MG63 (cell line): ENCODE measurements around the gene MBD6. TPM values are rescaled to one million over a fixed set of nuclear protein-coding genes. Genes with fewer than 3 reads are reported as not detected.
"Not testable (repeated sequence)": the region's sequence is repeated elsewhere in the genome, so short reads cannot be mapped to it uniquely, and the experiment has no call there.

Experiments used
- DNase-seq: peaks from one replicate; pipeline ENCODE4 v3.0.0-alpha.2; 2020
- H3K27me3 ChIP-seq: fragments of 250-450 bp; sonication (Bioruptor Pico); 2 replicates; pipeline ENCODE4 v1.5.1; 2020; ENCODE audit warnings: mild to moderate bottlenecking, moderate library complexity
- H3K36me3 ChIP-seq: fragments of 250-450 bp; sonication (Bioruptor Pico); 2 replicates; pipeline ENCODE4 v1.5.1; 2020; ENCODE audit warnings: mild to moderate bottlenecking, moderate library complexity
- H3K4me3 ChIP-seq: fragments of 250-450 bp; sonication (Bioruptor Pico); 2 replicates; pipeline ENCODE4 v1.5.1; 2020; ENCODE audit warnings: mild to moderate bottlenecking, moderate library complexity
- H3K9me3 ChIP-seq: fragments of 250-450 bp; sonication (Bioruptor Pico); 2 replicates; pipeline ENCODE4 v1.5.1; 2020; ENCODE audit warnings: mild to moderate bottlenecking, moderate library complexity
- total RNA-seq: library from RNA; depleted of rRNA; stranded (reverse); fragments of >200 nt; shearing (Covaris generic); gene quantifications from 2 replicates; pipeline ENCODE4 v1.2.3, GENCODE V29; 2014; ENCODE audit warnings: low replicate concordance

Gene MBD6
- total RNA-seq, 1 experiment from 2014 or later: 3.0 TPM

DNA sequence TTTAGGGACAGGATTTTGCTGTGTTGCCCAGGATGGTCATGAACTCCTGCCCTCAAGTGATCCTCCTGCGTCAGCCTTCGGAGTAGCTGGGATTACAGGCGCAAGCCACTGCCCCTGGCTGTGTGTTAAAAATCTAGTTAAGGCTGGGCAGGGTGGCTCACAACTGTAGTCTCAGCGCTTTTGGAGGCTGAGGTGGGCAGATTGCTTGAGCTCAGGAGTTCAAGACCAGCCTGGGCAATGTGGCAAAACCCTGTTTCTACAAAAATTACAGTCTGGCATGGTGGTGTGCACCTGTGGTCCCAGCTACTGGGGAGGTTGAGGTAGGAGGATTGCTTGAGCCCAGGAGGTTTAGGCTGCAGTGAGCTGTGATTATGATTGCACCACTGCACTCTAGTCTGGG lies 11.5 kb upstream of the MBD6 start:
- H3K9me3 ChIP-seq: no peaks in the 10 kb centered on the region
- H3K36me3 ChIP-seq: peaks cover 72% of the 10 kb centered on the region
- DNase-seq: no peak
- H3K27me3 ChIP-seq: no peaks in the 10 kb centered on the region
- H3K4me3 ChIP-seq: no peak overlapping the region

DNA sequence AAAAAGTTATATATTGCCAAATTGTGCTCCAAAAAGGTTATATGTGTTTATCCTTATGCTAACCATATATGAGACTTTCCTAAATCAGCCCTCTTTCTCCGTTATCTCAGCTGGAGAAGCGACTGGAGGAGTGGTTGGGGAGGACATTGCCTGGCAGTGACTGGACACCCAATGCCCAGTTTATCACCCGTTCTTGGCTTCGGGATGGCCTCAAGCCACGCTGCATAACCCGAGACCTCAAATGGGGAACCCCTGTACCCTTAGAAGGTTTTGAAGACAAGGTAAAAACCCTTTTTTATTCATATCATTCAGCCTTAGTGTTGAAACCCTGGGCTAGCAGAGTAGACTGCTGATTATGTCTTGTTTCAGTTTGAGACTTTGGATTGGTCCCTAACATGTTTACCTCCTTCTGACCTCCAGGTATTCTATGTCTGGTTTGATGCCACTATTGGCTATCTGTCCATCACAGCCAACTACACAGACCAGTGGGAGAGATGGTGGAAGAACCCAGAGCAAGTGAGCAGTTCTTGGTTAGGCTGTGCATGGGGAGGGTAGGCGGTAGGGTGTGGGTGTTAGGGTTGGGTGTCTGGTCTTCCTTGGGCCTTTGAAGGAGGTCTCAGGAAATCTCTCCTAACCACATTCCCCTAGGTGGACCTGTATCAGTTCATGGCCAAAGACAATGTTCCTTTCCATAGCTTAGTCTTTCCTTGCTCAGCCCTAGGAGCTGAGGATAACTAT lies 10.9 kb upstream of the MBD6 start:
- Histone ChIP-seq H3K9me3 (no peaks in the 10 kb centered on the region), H3K4me3 (no peak overlapping the region), H3K36me3 (peaks cover 75% of the 10 kb centered on the region), H3K27me3 (no peaks in the 10 kb centered on the region)
- DNase-seq: no peak

DNA sequence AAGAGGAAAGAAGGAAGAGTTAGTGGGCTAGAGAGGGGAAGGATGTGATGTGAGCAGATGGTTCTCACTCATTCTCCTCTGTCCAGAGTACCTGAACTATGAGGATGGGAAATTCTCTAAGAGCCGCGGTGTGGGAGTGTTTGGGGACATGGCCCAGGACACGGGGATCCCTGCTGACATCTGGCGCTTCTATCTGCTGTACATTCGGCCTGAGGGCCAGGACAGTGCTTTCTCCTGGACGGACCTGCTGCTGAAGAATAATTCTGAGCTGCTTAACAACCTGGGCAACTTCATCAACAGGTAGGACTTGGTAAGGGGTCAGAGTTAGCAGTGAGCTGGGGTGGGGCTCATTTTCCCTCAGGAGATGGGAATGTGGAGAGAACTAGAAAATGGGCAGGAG lies 10.0 kb upstream of the MBD6 start:
- no peaks in the 10 kb centered on the region for H3K27me3 ChIP-seq
- peaks cover 84% of the 10 kb centered on the region for H3K36me3 ChIP-seq
- DNase-seq: no peak
- no peaks in the 10 kb centered on the region for H3K9me3 ChIP-seq
- no peak overlapping the region for H3K4me3 ChIP-seq

DNA sequence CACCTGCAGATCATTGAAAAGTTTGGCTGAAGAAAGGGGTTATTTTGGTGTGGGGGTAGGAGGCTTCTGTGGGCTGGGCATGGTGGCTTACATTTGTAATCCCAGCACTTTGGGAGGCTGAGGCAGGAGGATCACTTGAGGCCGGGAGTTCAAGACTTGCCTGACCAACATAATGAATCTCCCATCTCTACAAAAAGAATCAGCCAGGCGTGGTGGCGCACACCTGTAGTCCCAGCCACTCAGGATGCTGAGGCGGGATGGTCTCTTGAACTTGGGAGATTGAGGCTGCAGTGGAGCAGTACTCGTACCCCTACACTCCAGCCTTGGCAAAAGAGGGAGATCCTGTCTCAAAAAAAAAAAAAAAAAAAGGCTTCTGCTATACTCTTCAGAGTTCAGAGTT lies 9.4 kb upstream of the MBD6 start:
- Histone ChIP-seq H3K36me3 (peaks cover 90% of the 10 kb centered on the region), H3K27me3 (no peaks in the 10 kb centered on the region), H3K9me3 (no peaks in the 10 kb centered on the region), H3K4me3 (no peak overlapping the region)
- no peak for DNase-seq

DNA sequence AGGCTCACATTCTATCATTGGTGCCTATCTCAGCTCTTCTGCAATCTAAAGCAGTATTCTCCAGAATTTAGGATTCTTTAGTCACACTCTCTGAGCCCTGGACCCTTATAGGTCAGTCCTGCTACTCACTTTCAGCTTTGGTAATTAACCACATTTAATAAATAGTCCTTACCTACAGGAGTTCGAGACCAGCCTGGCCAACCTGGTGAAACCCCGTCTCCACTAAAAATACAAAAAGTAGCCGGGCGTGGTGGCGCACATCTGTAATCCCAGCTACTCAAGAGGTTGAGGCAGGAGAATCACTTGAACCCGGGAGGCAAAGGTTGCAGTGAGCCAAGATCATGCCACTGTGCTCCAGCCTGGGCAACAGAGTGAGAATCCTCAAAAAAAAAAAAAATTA lies 8.9 kb upstream of the MBD6 start:
- not testable (repeated sequence) for H3K9me3 ChIP-seq, H3K27me3 ChIP-seq, H3K4me3 ChIP-seq, DNase-seq
- H3K36me3 ChIP-seq: peaks cover 93% of the 10 kb centered on the region

DNA sequence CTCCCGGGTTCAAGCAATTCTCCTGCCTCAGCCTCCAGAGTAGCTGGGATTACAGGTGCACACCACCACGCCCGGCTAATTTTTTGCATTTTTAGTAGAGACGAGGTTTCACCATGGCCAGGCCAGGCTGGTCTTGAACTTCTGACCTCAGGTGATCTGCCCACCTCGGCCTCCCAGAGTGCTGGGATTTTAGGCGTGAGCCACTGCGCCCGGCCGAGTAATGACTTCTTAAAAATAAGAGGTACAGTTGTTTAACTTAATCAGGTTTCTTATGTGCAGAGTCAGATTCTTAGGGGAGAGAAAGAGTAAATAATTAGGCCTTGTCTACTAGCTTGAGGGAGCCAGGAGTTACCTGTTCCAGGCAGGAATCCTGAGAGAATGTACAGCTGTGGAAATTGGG lies 8.4 kb upstream of the MBD6 start:
- H3K36me3 ChIP-seq: peaks cover 93% of the 10 kb centered on the region

DNA sequence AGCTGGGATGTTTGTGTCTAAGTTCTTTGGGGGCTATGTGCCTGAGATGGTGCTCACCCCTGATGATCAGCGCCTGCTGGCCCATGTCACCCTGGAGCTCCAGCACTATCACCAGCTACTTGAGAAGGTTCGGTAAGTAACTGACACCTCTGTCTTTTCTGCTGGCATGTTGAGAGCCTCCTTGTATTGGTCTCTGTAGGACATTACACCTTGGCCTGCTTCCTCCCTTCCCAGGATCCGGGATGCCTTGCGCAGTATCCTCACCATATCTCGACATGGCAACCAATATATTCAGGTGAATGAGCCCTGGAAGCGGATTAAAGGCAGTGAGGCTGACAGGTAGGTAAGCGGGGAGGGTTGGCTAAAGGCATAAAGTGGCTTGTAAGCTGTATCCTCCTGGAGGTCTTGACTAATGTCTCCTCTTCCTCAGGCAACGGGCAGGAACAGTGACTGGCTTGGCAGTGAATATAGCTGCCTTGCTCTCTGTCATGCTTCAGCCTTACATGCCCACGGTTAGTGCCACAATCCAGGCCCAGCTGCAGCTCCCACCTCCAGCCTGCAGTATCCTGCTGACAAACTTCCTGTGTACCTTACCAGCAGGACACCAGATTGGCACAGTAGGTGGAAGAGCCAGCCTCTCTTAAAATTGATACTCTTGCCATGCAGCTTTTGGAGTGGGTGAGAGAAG lies 7.8 kb upstream of the MBD6 start:
- H3K36me3 ChIP-seq: peaks cover 93% of the 10 kb centered on the region
- H3K4me3 ChIP-seq: no peak overlapping the region
- no peaks in the 10 kb centered on the region for H3K9me3 ChIP-seq
- DNase-seq: no peak
- no peaks in the 10 kb centered on the region for H3K27me3 ChIP-seq

More for the DNA sequence above, 8.4 kb upstream of the MBD6 start:
- not testable (repeated sequence) for DNase-seq, H3K27me3 ChIP-seq, H3K9me3 ChIP-seq, H3K4me3 ChIP-seq

DNA sequence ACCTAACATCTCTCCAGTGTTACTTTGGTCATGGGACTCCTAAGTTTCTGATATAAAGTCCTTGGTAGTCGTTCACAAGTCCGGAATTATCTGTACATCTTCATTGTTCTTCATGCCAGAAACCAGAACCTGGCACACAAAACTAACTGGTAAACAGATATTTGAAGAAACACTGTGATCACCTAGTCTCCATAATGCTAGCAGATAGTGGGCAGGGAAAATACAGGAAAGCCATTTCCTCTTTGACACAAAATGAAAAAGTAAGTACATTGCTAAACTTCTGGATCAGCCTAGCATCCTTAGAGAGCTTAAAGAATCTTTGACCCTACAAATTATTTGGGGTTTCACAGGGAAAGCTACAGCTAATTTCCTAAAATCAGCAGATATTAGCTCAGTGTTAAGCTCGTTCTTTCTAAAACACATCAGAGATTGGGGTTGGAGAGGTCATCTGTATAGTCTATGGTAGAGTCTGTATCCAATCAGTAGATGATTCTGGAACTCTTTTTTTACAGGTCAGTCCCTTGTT lies 7.2 kb upstream of the MBD6 start:
- Histone ChIP-seq H3K27me3 (no peaks in the 10 kb centered on the region), H3K4me3 (no peak overlapping the region), H3K36me3 (peaks cover 92% of the 10 kb centered on the region), H3K9me3 (no peaks in the 10 kb centered on the region)
- DNase-seq: no peak

DNA sequence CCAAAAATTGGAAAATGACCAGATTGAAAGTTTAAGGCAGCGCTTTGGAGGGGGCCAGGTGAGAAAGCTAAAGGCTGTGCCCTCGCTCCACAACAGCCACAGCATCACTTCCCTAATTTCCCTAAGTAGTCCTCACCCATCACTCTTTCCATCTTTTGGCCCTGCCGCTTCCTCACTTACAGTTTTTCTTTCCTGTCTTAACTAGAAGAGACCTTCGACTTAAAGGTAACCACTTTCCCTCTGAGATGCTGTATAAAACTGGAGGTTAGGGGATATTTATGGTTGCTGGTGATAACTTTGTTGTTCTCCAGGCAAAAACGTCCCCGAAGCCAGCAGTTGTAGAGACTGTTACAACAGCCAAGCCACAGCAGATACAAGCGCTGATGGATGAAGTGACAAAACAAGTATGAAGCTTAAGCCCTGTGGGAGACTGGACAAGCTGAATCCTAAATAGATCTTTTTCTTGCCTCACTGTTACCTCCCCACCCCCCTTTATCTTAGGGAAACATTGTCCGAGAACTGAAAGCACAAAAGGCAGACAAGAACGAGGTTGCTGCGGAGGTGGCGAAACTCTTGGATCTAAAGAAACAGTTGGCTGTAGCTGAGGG lies 6.6 kb upstream of the MBD6 start:
- Histone ChIP-seq H3K36me3 (peaks cover 86% of the 10 kb centered on the region), H3K27me3 (no peaks in the 10 kb centered on the region), H3K9me3 (no peaks in the 10 kb centered on the region), H3K4me3 (no peak overlapping the region)
- DNase-seq: no peak

DNA sequence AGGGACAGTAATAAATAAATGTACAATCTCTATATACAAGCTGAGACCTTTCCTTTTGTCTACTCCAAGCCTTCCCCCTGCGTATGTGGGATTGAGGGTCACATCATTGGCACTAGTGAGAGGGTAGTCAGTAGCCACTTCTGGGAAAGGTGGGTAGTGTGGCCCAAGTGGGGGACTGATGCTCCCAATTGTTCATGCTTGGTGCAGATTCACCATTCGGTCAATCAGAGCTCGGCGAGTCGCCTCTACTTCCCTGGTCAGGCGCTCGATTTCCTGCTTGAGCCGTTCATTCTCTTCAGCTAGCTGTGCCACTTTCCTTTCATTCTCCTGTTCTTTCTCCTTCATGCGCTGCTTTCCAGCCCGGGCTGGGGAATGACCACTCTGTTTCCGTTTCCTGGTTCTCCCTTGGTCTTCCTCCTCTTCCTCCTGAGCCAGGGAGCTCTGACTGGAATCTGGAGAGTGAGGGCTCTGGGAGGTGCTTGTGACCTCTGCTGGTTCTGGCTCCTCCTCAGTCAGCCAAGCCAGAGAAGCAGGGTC lies 5.9 kb upstream of the MBD6 start:
- Histone ChIP-seq H3K9me3 (no peaks in the 10 kb centered on the region), H3K36me3 (peaks cover 80% of the 10 kb centered on the region), H3K27me3 (no peaks in the 10 kb centered on the region), H3K4me3 (no peak overlapping the region)
- peak; percentile 31 for DNase-seq

DNA sequence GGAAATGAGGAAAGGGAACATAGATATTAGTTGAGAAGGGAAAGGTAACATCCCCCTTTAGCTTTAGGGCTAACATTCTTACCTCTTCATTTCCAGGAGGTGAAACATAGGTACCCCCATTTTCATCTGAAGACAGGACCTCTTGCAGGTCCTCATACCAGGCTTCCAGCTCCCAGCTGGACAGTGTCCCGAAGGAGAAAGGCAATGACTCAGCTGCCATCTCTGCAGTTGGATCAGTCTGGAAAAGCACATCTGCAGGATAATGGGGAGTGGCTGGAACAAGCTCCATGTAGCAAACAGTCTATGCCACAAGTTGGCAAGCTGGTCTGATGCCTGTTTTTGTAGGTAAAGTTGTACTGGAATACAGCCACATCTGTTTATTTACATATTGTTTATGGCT lies 5.4 kb upstream of the MBD6 start:
- Histone ChIP-seq H3K9me3 (no peaks in the 10 kb centered on the region), H3K4me3 (no peak overlapping the region)
- DNase-seq: peak; percentile 71

DNA sequence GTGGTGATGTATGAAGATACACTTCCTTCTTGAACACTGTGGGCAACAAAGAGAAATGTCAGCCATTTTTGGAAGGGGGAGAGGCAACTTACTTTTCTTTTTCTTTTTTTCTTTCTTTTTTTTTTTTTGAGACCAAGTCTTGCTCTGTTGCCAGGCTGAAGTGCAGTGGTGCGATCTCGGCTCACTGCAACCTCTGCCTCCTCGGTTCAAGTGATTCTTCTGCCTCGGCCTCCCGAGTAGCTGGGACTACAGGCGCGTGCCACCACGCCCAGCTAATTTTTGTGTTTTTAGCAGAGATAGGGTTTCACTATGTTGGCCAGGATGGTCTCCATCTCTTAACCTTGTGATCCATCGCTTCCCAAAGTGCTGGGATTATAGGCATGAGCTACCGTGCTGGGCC lies 4.9 kb upstream of the MBD6 start:
- not testable (repeated sequence) for DNase-seq, H3K4me3 ChIP-seq, H3K27me3 ChIP-seq, H3K9me3 ChIP-seq
- peaks cover 69% of the 10 kb centered on the region for H3K36me3 ChIP-seq

More for the DNA sequence above, 5.4 kb upstream of the MBD6 start:
- peaks cover 75% of the 10 kb centered on the region for H3K36me3 ChIP-seq
- H3K27me3 ChIP-seq: no peaks in the 10 kb centered on the region

DNA sequence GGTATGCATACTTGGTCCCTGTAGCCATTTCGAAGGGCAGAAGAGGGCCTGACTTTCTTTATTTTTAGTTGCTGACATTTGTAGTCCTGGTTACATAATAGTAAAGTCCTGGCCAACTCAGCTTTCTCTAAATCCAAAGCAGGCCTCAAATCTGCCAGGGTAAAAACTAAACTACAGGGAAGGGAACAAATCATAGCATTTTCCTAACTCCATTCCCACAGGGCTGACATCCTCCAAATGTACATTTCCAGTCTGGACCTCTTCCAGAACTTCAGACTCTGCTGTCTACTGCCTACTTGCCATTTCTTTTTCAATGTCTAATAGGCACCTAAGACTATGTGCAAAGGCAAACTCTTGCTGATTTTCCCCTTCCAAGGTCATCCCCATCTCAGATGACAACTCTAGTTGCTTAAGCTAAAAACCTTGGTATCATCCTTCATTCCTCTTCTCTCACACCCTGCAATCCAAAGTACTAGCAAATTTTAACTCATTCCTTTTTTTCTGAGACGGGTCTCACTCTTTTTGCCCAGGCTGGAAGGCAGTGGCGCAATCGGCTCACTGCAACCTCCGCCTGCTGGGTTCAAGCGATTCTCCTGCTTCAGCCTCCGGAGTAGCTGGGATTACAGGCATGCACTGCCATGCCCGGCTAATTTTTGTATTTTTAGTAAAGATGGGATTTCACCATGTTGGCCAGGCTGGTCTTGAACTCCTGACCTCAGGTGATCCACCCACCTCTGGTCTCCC lies 4.3 kb upstream of the MBD6 start:
- DNase-seq: no peak
- Histone ChIP-seq H3K9me3 (no peaks in the 10 kb centered on the region), H3K36me3 (peaks cover 64% of the 10 kb centered on the region), H3K4me3 (peak overlapping the region; percentile 93), H3K27me3 (no peaks in the 10 kb centered on the region)

DNA sequence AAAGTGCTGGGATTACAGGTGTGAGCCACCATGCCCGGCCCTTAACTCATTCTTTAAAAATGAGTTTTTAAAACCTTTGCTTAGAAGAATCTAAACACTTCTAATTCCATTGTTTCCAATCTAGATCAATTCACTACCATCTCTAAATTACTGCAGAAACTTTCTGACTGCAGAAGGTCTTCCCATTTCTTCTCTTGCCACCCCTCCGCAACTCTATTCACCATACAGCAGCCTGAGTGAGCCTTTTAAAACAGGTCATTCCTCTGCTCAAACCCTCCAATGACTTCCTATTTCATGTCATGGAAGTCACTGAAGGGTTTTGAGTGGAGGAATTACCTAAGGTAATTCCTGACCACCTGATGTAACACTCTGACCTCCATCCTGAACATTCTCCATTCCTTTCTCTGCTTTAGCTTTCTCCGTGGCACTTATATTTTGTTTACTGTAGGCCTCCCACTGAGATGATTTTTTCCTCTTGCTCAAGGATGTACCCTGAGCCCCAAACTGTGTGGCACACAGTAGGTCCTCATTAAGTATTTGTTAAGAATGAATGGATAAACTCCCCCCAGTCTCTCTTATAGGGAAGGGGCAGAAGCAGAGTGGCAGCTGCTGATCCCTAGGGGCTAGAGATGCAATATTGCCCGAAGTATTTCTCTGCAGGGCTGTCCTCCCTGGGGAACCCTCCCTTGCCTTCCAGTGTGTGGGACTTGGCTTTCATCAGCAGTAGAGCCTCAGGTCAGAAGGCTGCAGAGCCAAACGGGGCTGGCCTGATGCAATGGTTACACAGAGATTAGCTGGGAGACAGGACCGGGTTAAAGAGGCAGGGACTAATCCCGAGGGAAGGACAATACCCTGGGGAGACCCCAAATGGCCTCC lies 3.5 kb upstream of the MBD6 start:
- Histone ChIP-seq H3K36me3 (peaks cover 67% of the 10 kb centered on the region), H3K9me3 (no peaks in the 10 kb centered on the region), H3K4me3 (peak overlapping the region; percentile 93), H3K27me3 (no peaks in the 10 kb centered on the region)
- DNase-seq: peak; percentile 47

DNA sequence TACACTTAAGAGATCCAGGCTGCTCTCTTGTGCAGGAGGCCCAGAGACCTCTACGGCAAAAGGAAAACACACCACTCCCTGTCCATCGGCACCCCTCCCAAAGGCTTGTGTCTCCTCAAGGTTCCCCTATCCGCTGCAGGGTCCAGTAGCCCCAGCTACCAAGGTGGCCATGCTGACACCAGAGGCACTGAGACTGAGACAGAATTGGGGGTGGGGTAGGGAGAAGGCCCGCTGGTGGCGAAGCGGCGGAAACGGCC lies 2.9 kb upstream of the MBD6 start:
- DNase-seq: no peak
- Histone ChIP-seq H3K27me3 (no peaks in the 10 kb centered on the region), H3K9me3 (no peaks in the 10 kb centered on the region), H3K4me3 (peak overlapping the region; percentile 93), H3K36me3 (peaks cover 67% of the 10 kb centered on the region)
